ENCODE results near the gene UNC13D.
"Not testable (repeated sequence)": the region's sequence is repeated elsewhere in the genome, so short reads cannot be mapped to it uniquely, and the experiment has no call there.

The UNC13D gene

GRCh38 chr17:75875182-75875939 lies 31.2 kb upstream of the UNC13D start:
- no peak for DNase-seq (ENCODE audit: extremely low spot score)
- CTCF ChIA-PET: interaction anchor here (0.5 to 7.5 kb wide), 13 partner anchors 8 to 133 kb away, joined by 3 to 89 read pairs (median 4); partner anchors contain the start of genes MRPL38 and WBP2
- POLR2A ChIA-PET: interaction anchor here (0.7 to 1.2 kb wide), 2 partner anchors 11 to 99 kb away, joined by 3 to 8 read pairs; no protein-coding TSS in a partner anchor
- TF ChIP-seq, protein P1, sequence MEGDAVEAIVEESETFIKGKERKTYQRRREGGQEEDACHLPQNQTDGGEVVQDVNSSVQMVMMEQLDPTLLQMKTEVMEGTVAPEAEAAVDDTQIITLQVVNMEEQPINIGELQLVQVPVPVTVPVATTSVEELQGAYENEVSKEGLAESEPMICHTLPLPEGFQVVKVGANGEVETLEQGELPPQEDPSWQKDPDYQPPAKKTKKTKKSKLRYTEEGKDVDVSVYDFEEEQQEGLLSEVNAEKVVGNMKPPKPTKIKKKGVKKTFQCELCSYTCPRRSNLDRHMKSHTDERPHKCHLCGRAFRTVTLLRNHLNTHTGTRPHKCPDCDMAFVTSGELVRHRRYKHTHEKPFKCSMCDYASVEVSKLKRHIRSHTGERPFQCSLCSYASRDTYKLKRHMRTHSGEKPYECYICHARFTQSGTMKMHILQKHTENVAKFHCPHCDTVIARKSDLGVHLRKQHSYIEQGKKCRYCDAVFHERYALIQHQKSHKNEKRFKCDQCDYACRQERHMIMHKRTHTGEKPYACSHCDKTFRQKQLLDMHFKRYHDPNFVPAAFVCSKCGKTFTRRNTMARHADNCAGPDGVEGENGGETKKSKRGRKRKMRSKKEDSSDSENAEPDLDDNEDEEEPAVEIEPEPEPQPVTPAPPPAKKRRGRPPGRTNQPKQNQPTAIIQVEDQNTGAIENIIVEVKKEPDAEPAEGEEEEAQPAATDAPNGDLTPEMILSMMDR (IDR thresholded peaks at IDR 0.05; ENCODE audit: control extremely low read depth, extremely low read depth, low read depth, missing control alignments): no peak

- no peak for DNase-seq (ENCODE audit: extremely low spot score)
- ChIA-PET POLR2A (interaction anchor here (1.2 kb wide), 1 partner anchor 98 kb away, joined by 8 read pairs; no protein-coding TSS in a partner anchor), CTCF (interaction anchor here (0.5 to 7.5 kb wide), 9 partner anchors 8 to 131 kb away, joined by 3 to 89 read pairs (median 6); partner anchors contain the start of genes MRPL38 and WBP2)
- TF ChIP-seq, protein P1 (IDR thresholded peaks at IDR 0.05; ENCODE audit: control extremely low read depth, extremely low read depth, low read depth, missing control alignments): no peak
These were observed 30.3 kb upstream of the UNC13D start for GRCh38 chr17:75874323-75875181.

DNA sequence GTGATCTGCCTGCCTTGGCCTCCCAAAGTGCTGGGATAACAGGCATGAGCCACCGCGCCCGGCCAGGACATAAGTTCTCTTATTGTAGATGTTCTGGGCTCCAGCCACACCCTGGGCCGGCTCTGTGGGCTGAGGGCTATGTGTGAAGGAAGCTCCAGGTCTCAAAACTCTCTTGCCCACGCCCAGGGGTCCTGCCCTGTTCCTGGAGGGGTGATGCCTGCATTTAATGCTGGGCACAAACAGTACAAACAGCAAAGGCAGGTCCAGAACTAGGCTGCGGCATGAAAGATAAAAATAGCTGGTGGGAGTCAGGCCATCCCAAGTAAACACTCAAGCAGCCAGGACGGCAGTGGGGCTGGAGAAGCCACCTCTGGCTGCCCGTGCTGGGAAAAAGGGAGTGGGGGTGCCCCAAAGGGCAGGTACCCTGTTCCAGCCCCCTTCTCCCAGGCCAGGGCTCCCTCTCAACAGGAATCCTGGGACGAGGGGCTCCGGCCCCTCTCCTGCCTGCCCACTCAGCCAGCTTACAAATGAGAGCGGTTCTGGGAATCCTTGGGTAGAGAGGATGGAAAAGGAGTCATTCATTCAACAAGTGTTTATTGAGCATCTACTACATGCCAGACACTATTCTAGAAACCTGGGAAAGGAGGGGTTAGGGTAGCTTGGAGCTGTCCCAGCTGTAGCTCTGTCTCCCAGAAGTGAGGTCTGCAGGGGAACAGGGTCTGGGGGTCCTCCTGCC lies 29.6 kb upstream of the UNC13D start:
- TF ChIP-seq, protein P1 (IDR thresholded peaks at IDR 0.05; ENCODE audit: control extremely low read depth, extremely low read depth, low read depth, missing control alignments): no peak
- ChIA-PET POLR2A (no interaction called here), CTCF (interaction anchor here (1.0 to 7.5 kb wide), 5 partner anchors 9 to 31 kb away, joined by 3 to 89 read pairs (median 5); partner anchors contain the start of gene WBP2)
- no peak for DNase-seq (ENCODE audit: extremely low spot score)

- DNase-seq (ENCODE audit: extremely low spot score): no peak
- POLR2A ChIA-PET: interaction anchor here (0.5 to 1.1 kb wide), 2 partner anchors 22 to 94 kb away, joined by 3 to 4 read pairs; no protein-coding TSS in a partner anchor
- CTCF ChIA-PET: interaction anchor here (1.0 to 7.5 kb wide), 6 partner anchors 8 to 27 kb away, joined by 3 to 89 read pairs (median 4); partner anchors contain the start of gene WBP2
- TF ChIP-seq, protein P1 (IDR thresholded peaks at IDR 0.05; ENCODE audit: control extremely low read depth, extremely low read depth, low read depth, missing control alignments): no peak
These were observed 28.5 kb upstream of the UNC13D start for GRCh38 chr17:75872434-75873351.

- CTCF ChIA-PET: interaction anchor here (1.1 to 7.5 kb wide), 2 partner anchors 8 to 12 kb away, joined by 4 to 89 read pairs; partner anchors contain the start of genes TRIM47 and WBP2
- POLR2A ChIA-PET; DNase-seq (ENCODE audit: extremely low spot score): not testable (repeated sequence)
These were observed 26.0 kb upstream of the UNC13D start for GRCh38 chr17:75870228-75870627.

All from GM10248 (cell line).